IPS DF 4.7 (cell line): ENCODE data around the gene LARGE1.

Experiments used
- DNase-seq: peaks from one replicate; pipeline ENCODE4 v3.0.0-alpha.2; 2013; ENCODE audit warnings: low spot score; ENCODE audit errors: extremely low read depth

Gene LARGE1

GRCh38 chr22:33600595-33600994 is 319.7 kb downstream of the LARGE1 start:
- DNase-seq: no peak

- no peak for DNase-seq
These were observed 320.2 kb downstream of the LARGE1 start for GRCh38 chr22:33600113-33600512.

DNA sequence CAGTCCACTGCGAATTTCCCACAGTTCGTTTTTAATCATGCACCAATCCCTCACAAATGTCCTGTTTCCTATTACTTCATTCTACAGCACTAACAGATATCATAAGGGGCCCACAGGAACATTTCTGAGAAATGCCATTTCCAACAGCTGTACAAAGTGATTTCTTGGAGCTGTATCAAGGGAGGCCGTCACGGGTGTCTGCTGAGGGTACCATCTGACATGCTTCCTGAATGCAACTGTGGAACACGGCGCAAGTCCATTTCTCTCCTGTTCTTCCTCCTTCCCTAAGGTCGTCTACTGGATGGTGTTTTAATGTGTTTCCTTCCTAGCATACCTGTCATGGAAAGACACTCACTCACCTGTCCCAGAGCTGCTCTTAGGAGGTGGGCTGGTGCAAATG is 320.7 kb downstream of the LARGE1 start:
- DNase-seq: no peak

GRCh38 chr22:33598821-33599220 is 321.5 kb downstream of the LARGE1 start:
- DNase-seq: no peak

DNA sequence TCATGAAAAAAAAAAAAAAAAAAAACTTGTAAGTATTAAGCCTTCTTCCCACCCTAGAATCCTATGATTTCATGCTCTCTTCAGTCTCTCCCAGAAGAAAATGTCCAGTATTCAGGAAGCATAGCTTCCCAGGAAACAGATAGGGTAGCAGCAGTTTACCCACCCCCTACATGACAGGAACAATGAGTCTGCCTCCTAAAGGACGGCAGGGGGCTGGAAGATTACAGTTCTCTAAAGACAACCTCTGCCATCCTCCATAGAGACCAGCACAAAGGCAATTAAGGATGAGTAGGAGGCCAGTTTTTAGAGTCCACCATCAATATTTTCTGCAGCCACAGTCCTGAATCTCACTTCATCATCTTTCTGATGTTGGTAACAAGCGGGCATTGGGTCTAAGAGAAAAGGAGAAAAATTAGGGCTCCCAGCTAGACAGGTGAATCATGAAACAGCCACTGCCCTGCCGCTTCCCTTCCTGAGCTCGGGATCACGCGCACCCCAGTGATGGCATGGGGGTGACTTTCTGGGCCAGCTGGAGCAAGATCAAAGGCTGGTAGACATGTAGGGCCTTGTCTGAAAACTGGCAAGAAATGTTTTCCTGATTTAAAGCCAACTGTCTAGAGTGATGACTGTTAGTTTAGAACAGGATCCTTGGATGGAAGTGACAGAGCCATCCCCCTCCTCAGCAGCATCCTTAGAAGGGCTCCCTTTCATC is 322.8 kb downstream of the LARGE1 start:
- DNase-seq: no peak

DNA sequence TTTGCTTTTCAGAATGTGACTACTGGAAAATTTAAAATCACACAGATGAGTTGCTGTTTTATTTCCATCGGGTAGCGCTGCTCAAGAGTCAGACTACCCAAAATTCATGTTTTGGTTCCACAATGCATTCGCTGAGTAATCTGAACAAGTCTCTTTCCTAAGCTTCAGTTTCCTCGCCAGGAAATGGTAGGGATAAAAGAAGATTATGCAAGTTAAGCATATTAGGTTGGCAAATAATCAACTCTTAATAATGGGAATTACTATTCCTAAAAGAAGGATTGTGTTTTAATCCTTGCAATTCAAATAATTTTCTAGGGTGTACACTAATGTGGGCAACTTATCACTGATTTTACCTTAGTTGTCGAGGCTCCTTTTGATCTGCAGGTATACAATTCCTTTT is 326.5 kb downstream of the LARGE1 start:
- DNase-seq: no peak

DNA sequence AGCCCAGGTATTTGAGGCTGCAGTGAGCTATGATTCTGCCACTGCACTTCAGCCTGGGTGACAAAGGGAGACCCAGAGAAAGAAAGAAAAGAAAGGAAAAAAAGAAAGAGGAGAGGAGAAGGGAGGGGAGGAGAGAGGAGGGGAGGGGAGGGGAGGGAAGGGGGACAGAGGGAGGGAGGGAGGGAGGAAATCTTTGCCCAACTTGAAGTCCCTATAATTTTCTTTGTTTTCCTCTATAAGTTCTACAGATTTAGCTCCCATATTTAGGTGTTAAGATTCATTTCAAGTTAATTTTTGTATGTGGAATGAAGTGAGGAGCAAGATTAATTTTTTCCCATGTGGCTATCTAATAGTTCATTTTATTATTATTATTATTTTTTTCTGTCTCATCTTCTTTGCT is 328.3 kb downstream of the LARGE1 start:
- no peak for DNase-seq

- DNase-seq: no peak
These were observed 331.0 kb downstream of the LARGE1 start for GRCh38 chr22:33589297-33589696.

GRCh38 chr22:33588860-33589259 is 331.4 kb downstream of the LARGE1 start:
- no peak for DNase-seq

GRCh38 chr22:33584152-33584551 is 336.1 kb downstream of the LARGE1 start:
- DNase-seq: no peak

DNA sequence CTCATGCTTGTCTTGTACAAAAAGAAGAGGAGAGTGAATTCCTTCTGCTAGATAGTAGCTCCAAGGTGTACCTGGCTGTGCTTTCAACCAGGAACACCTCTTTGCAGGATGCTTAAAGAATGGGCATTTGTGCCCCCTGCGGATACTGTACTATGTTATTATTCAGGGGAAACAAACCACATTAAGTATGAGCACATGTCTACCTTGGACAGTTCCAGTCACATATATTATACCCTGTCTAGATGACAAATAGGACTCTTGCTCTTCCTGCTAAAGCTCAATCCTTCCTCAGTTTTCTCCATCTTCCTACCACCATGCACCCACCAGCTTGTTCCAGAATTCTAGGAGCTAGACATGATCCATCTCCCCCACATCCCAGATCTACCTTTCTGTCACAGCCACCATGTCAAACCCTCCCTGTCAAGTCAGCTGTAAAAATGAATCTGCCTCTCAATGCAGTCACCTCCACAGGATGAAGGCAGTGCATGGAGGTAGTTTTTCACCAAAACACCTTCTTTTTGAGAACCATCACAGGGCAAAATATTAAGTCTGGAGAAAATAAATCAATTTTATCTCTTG is 337.4 kb downstream of the LARGE1 start:
- DNase-seq: no peak

DNA sequence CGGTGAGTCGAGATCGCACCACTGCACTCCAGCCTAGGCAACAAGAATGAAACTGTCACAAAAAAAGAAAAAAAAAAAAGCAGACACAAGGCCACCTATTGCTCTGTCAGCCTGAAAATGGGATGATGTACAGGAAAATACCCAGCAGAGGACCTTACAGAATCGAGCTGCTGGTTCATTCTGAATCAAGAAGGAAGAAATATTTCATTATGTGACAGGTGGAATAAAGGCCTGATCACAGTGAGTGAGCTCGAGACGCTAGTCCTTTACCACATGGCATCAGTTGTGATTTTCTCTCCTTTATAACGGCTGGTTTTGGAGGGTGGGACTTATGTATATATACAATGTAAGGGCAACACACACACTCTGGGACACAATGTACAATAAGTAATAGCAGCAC is 340.0 kb downstream of the LARGE1 start:
- DNase-seq: no peak

- peak; percentile 60 for DNase-seq
These were observed 340.7 kb downstream of the LARGE1 start for GRCh38 chr22:33579448-33580093.

- DNase-seq: no peak
These were observed 341.5 kb downstream of the LARGE1 start for GRCh38 chr22:33578752-33579151.

GRCh38 chr22:33577862-33578411 is 342.3 kb downstream of the LARGE1 start:
- DNase-seq: no peak

GRCh38 chr22:33576205-33576604 is 344.1 kb downstream of the LARGE1 start:
- DNase-seq: no peak

DNA sequence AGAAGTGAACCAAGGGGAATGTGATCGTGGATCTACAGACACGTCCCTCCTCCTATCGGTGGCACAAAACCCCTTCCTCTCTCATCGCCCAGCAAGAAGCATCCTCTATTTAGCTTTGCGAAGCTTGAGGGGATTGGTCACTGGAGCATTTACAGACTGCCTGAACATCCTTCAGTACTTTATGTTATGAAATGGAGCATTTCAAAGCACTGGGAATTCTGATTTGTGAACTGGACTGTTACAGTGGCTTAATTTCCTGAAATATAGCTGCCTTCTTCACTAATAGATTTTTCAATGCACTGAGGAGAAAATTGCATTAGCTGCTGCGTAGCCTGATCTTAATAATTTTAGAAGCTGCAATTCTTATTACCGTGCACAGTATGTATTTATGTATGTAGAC is 344.5 kb downstream of the LARGE1 start:
- no peak for DNase-seq

- DNase-seq: no peak
These were observed 345.2 kb downstream of the LARGE1 start for GRCh38 chr22:33575041-33575440.

DNA sequence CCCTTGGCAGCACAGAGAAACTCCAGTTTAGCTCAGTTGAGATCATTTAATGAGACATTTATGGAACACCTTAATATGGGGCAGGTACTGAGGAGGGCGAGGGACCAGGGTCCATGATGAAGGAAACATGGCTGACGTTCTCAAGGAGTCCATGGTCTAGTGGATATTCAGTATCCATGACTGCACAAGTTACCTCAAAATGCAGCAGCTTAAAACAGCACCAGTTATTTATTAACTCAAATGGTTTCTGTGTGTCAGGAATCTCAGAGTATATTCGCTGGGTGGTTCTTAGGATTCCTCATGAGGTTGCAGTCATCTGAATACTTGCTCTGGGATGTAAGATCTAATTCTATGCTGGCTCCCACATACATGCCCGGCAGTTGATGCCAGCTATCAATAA is 346.8 kb downstream of the LARGE1 start:
- DNase-seq: no peak

- no peak for DNase-seq
These were observed 348.2 kb downstream of the LARGE1 start for GRCh38 chr22:33572086-33572485.

DNA sequence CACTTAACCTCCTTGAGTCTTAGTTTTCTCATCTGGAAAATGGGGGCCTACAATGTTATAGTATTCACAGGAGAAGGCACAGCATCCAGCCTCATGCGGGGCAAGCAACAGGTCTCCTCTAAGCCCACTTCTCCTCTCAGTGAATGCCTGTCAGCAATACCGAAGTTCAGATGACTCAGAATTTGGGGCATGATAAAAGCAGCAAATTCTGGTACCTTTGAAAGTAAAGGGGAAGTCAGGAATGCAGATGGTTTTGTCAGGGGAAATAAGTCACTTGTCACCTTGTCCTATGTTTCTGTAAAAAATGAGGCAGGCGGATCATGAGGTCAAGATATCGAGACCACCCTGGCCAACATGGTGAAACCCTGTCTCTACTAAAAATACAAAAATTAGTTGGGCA is 350.2 kb downstream of the LARGE1 start:
- DNase-seq: no peak

DNA sequence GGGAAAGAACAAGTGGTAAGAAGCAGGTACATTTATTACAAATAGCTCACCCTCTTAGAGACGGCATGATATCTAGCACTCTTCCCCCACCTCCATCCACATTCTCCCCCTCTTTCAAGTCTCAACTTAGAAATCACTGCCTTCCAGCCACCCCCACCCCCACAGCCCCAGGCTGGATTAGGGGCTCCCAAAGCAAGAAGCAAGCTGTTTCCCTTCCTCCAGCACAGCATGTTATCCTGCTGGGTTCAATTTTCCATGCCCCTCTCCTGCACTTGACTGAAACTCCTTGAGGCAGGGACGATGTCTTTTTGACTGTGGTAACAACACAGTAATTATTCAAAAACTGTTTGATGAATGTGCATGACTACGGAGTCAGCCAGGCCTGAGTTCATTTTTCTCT is 350.7 kb downstream of the LARGE1 start:
- no peak for DNase-seq

- DNase-seq: no peak
These were observed 351.3 kb downstream of the LARGE1 start for GRCh38 chr22:33569018-33569417.
